ENCODE data around the gene ANKRD17.
"Not testable (repeated sequence)": the region's sequence is repeated elsewhere in the genome, so short reads cannot be mapped to it uniquely, and the experiment has no call there.

The ANKRD17 gene

DNA sequence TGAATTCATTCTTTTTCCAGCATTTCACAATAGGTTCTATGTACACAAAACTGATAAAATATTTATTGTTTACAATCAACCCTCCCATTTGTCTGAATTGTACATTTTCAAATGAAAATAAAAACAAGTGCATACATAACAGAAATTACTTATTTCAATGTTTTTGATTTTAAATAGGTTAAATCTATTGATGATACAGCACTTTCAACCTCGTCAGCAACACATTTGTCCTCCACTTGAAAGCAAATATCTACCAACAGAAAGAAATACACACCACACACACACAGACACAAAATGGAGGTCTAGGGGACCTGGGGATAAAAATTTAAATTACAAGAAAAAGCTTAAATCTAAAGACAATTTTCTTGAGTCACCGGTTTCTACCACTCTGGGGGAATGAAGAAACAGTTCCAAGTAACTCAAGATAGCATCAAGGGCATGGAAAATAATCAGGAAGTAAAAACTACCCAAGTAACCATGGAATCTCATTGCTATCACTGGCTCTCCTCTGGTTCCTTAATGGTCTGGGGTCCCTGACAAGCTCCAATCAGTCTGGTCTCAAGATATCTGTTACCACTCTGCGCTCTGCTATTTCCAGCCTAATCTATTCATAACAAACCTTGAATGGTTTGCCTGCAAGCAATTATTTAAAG, 27.6 kb downstream of the ANKRD17 start:
- no peaks in the 10 kb centered on the region for H3K9me3 ChIP-seq (ENCODE audit: insufficient read depth, low read length)
- no peaks in the 10 kb centered on the region for H3K27me3 ChIP-seq (ENCODE audit: insufficient read depth, insufficient read length)
- DNase-seq (ENCODE audit: low read depth, low spot score): no peak
- H3K4me1 ChIP-seq (ENCODE audit: insufficient read depth, insufficient read length): no peaks in the 10 kb centered on the region
- TF ChIP-seq SUZ12 (IDR thresholded peaks at IDR 0.05; ENCODE audit: extremely low read depth, insufficient read depth, insufficient read length): no peak
- no peak for TF ChIP-seq ZNF274 (IDR thresholded peaks at IDR 0.05; ENCODE audit: low read depth, low read length)
- TF ChIP-seq YY1 (IDR thresholded peaks at IDR 0.05; ENCODE audit: insufficient read depth, insufficient read length): no peak
- H3K36me3 ChIP-seq (ENCODE audit: insufficient read depth, insufficient read length, low read length): peaks cover 47% of the 10 kb centered on the region
- no peak overlapping the region for H3K9ac ChIP-seq (ENCODE audit: insufficient read length, low read depth)
- no peak overlapping the region for H3K4me3 ChIP-seq (ENCODE audit: insufficient read length, low read depth)

- not testable (repeated sequence) for H3K9me3 ChIP-seq (ENCODE audit: insufficient read depth, low read length); H3K4me1 ChIP-seq (ENCODE audit: insufficient read depth, insufficient read length); H3K9ac ChIP-seq (ENCODE audit: insufficient read length, low read depth); H3K27me3 ChIP-seq (ENCODE audit: insufficient read depth, insufficient read length); DNase-seq (ENCODE audit: low read depth, low spot score); H3K4me3 ChIP-seq (ENCODE audit: insufficient read length, low read depth)
- H3K36me3 ChIP-seq (ENCODE audit: insufficient read depth, insufficient read length, low read length): peaks cover 28% of the 10 kb centered on the region
Observed at GRCh38 chr4:73228800-73229199, 29.8 kb downstream of the ANKRD17 start.

DNA sequence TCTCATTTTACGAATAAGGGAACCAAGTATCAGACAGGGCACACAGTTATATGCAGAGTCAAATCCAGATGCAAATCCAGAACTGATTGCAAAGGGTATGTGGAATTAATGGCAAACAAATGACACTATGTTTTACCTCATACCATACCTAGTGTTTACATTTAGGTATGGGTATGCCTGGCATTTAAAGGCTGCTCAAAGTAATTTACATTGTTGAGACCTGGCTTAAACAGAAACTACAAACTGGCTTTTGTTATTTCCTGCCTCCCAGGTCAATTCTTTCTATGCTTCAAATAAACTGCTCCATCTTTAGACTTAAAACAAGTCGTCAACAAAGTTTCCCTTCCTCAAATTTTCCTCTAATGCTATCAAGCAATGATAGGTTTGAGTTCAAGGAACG, 33.7 kb downstream of the ANKRD17 start:
- Histone ChIP-seq H3K9me3 (ENCODE audit: insufficient read depth, low read length) (no peaks in the 10 kb centered on the region), H3K4me3 (ENCODE audit: insufficient read length, low read depth) (no peak overlapping the region), H3K27me3 (ENCODE audit: insufficient read depth, insufficient read length) (no peaks in the 10 kb centered on the region), H3K9ac (ENCODE audit: insufficient read length, low read depth) (no peak overlapping the region), H3K36me3 (ENCODE audit: insufficient read depth, insufficient read length, low read length) (no peaks in the 10 kb centered on the region), H3K4me1 (ENCODE audit: insufficient read depth, insufficient read length) (no peaks in the 10 kb centered on the region)
- TF ChIP-seq ZNF274 (IDR thresholded peaks at IDR 0.05; ENCODE audit: low read depth, low read length) (no peak), SUZ12 (IDR thresholded peaks at IDR 0.05; ENCODE audit: extremely low read depth, insufficient read depth, insufficient read length) (no peak), YY1 (IDR thresholded peaks at IDR 0.05; ENCODE audit: insufficient read depth, insufficient read length) (no peak)
- no peak for DNase-seq (ENCODE audit: low read depth, low spot score)

GRCh38 chr4:73223258-73223650, 35.3 kb downstream of the ANKRD17 start:
- no peak overlapping the region for H3K4me3 ChIP-seq (ENCODE audit: insufficient read length, low read depth)
- TF ChIP-seq YY1 (IDR thresholded peaks at IDR 0.05; ENCODE audit: insufficient read depth, insufficient read length): no peak
- TF ChIP-seq ZNF274 (IDR thresholded peaks at IDR 0.05; ENCODE audit: low read depth, low read length): no peak
- no peak for TF ChIP-seq SUZ12 (IDR thresholded peaks at IDR 0.05; ENCODE audit: extremely low read depth, insufficient read depth, insufficient read length)
- H3K27me3 ChIP-seq (ENCODE audit: insufficient read depth, insufficient read length): no peaks in the 10 kb centered on the region
- no peaks in the 10 kb centered on the region for H3K36me3 ChIP-seq (ENCODE audit: insufficient read depth, insufficient read length, low read length)
- H3K9me3 ChIP-seq (ENCODE audit: insufficient read depth, low read length): no peaks in the 10 kb centered on the region
- no peaks in the 10 kb centered on the region for H3K4me1 ChIP-seq (ENCODE audit: insufficient read depth, insufficient read length)
- no peak for DNase-seq (ENCODE audit: low read depth, low spot score)
- H3K9ac ChIP-seq (ENCODE audit: insufficient read length, low read depth): no peak overlapping the region

DNA sequence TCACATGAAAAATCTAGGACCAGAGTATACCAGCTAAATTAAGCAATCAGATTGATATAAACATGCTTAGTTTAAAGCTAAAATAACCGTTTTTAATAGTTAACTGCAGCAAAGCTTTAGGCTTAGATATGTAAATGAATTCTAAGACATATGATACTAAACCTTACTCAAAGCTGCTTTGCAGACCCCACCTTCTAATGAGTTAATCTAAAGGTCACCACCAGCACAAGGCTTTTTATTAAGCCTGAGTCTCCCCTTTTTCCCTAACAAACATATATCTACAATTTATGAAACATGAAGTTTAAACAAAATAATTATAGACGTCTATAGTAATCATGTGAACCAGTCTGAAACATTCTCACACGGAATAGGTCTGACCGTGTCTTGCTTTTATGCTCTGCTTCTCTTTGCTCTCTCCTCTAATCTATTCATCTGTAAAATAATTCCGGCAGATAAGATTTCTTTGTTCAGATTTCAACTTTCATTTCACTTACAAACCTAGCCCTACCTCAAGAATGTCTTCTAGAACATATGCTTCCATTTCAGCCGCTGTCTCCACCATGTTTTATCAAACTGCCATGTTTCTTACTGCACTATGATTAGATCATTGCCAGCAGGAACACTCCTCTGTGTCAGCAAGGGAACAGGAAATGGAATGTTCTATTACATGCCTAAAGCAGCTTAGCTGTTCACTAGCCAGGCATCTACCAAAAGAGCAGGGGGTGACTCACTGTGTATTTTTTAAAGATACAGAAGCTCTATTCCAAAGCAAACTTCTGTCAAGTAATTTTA, 35.9 kb downstream of the ANKRD17 start:
- H3K4me3 ChIP-seq (ENCODE audit: insufficient read length, low read depth): no peak overlapping the region
- no peak overlapping the region for H3K9ac ChIP-seq (ENCODE audit: insufficient read length, low read depth)
- TF ChIP-seq ZNF274 (IDR thresholded peaks at IDR 0.05; ENCODE audit: low read depth, low read length): no peak
- no peak for TF ChIP-seq SUZ12 (IDR thresholded peaks at IDR 0.05; ENCODE audit: extremely low read depth, insufficient read depth, insufficient read length)
- no peak for TF ChIP-seq YY1 (IDR thresholded peaks at IDR 0.05; ENCODE audit: insufficient read depth, insufficient read length)
- peak; percentile 27 for DNase-seq (ENCODE audit: low read depth, low spot score)
- H3K27me3 ChIP-seq (ENCODE audit: insufficient read depth, insufficient read length): no peaks in the 10 kb centered on the region
- H3K4me1 ChIP-seq (ENCODE audit: insufficient read depth, insufficient read length): no peaks in the 10 kb centered on the region
- no peaks in the 10 kb centered on the region for H3K36me3 ChIP-seq (ENCODE audit: insufficient read depth, insufficient read length, low read length)
- no peaks in the 10 kb centered on the region for H3K9me3 ChIP-seq (ENCODE audit: insufficient read depth, low read length)

GRCh38 chr4:73221734-73222133, 36.9 kb downstream of the ANKRD17 start:
- Histone ChIP-seq H3K4me3 (ENCODE audit: insufficient read length, low read depth) (no peak overlapping the region), H3K27me3 (ENCODE audit: insufficient read depth, insufficient read length) (no peaks in the 10 kb centered on the region), H3K36me3 (ENCODE audit: insufficient read depth, insufficient read length, low read length) (peaks cover 2% of the 10 kb centered on the region), H3K9me3 (ENCODE audit: insufficient read depth, low read length) (no peaks in the 10 kb centered on the region), H3K4me1 (ENCODE audit: insufficient read depth, insufficient read length) (no peaks in the 10 kb centered on the region), H3K9ac (ENCODE audit: insufficient read length, low read depth) (no peak overlapping the region)
- TF ChIP-seq ZNF274 (IDR thresholded peaks at IDR 0.05; ENCODE audit: low read depth, low read length): no peak
- TF ChIP-seq YY1 (IDR thresholded peaks at IDR 0.05; ENCODE audit: insufficient read depth, insufficient read length): no peak
- no peak for TF ChIP-seq SUZ12 (IDR thresholded peaks at IDR 0.05; ENCODE audit: extremely low read depth, insufficient read depth, insufficient read length)
- no peak for DNase-seq (ENCODE audit: low read depth, low spot score)

GRCh38 chr4:73220815-73221214, 37.8 kb downstream of the ANKRD17 start:
- Histone ChIP-seq H3K4me3 (ENCODE audit: insufficient read length, low read depth) (no peak overlapping the region), H3K36me3 (ENCODE audit: insufficient read depth, insufficient read length, low read length) (peaks cover 2% of the 10 kb centered on the region), H3K9me3 (ENCODE audit: insufficient read depth, low read length) (no peaks in the 10 kb centered on the region), H3K9ac (ENCODE audit: insufficient read length, low read depth) (no peak overlapping the region), H3K4me1 (ENCODE audit: insufficient read depth, insufficient read length) (no peaks in the 10 kb centered on the region), H3K27me3 (ENCODE audit: insufficient read depth, insufficient read length) (no peaks in the 10 kb centered on the region)
- no peak for DNase-seq (ENCODE audit: low read depth, low spot score)
- TF ChIP-seq YY1 (IDR thresholded peaks at IDR 0.05; ENCODE audit: insufficient read depth, insufficient read length) (no peak), SUZ12 (IDR thresholded peaks at IDR 0.05; ENCODE audit: extremely low read depth, insufficient read depth, insufficient read length) (no peak), ZNF274 (IDR thresholded peaks at IDR 0.05; ENCODE audit: low read depth, low read length) (no peak)

All from NT2/D1 (cell line).